Raji (cell line): ENCODE results near the gene SYNDIG1.

Source experiments
- POLR2A ChIP-seq: IDR thresholded peaks from 2 replicates; pipeline ENCODE4 v1.6.1; 2011; ENCODE audit warnings: low read depth, low read length, control low read depth; ENCODE audit not compliant: insufficient read depth

SYNDIG1 gene

DNA sequence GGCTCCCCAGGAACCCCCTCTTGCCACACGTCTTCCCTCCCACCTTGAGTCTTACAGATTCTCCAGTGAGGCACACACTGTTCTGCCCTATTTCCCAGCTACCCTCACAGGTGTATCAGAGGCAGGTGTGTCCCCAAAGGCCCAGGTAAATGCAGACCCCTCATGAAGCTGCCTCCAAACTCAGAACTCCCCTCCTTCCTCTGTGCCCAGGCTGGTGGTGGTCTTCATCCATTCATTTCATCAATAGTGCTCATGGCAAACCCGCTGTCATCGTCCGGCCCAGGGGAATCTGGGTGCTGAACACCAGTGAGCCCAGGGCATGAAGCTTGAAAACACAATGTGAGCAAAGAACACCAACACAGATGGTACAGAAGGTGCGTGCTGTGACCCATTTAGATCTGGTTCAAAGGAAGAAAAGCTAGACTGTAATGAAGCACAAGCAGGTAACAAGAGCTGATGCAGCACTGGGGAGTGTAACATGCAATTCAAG, 213.1 kb downstream of the SYNDIG1 start:
- no peak for TF ChIP-seq POLR2A

DNA sequence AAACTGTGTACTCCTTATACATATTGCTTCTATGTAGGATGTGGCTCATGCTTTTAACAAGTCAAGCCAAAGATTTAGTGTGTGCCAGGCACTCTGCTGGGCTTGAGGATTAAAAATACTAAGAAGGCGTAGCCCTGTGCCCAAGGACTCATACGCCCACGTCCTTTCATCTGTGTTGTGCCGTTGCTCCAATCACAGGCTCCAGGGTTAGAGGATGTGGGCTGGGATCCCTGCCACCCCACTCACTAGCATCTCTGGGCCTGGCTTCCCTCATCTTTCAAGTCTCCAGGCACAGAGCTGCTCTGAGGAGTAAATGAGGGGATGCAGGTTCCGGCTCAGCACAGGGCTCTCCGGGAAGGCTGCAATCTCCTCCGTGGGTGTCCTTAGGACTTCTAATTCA, 214.2 kb downstream of the SYNDIG1 start:
- TF ChIP-seq POLR2A: no peak

DNA sequence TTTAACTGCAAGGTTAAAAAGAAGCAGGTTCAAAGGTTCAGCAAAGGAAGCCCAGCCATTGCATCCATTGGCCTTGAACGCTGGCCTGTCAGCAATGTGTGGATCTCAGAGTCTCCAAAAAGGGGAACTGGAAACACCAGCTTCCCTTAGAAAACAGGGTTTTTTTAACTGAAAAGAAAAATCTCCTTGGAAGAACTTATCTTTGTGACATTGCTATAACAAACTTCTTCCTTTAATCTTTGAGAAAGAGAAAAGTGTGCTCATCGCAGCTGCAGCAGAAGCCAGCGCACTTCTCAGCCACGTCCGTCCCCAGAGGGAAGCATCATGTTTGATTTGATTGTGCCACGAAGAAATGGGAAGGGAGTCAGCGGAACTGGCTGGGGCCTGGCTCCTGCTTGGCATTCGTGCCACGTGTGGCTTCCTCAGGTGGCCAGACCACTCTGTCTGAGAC, 215.0 kb downstream of the SYNDIG1 start:
- TF ChIP-seq POLR2A: no peak

DNA sequence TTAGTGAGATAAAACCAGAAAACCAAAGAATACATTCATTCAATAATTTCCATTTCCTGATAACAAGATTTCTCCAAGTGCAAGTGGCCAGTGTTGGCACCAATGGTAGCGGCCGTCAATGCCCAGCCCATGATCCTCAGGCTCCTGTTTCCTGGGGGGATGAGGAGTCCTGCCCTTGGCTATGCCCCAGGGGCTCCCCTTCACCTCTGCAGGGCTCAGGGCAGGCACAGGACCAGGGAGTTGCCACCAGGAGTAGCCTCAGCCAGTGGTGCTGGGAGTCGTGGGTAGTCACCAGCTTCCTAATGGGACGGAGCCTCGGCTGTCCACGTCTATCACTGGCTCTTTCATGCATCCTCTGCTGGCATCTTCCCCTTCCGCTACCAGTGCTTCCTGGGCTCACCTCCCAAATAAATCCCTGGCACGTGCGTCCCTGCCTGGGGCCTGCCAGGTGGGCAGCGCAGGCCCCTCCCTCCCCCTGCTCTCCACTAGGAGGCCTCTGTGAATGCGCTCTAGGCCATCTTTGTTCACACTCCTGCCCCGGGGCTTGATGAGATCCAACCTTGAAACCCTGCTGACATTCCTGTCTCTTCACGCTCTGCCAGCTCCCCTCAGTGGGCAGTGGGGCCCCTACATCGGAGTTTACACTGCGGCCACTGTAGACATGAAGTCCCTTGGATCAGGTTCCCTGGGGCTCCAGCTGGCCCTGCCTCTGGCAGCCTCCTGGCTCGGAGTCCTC, 215.7 kb downstream of the SYNDIG1 start:
- no peak for TF ChIP-seq POLR2A

DNA sequence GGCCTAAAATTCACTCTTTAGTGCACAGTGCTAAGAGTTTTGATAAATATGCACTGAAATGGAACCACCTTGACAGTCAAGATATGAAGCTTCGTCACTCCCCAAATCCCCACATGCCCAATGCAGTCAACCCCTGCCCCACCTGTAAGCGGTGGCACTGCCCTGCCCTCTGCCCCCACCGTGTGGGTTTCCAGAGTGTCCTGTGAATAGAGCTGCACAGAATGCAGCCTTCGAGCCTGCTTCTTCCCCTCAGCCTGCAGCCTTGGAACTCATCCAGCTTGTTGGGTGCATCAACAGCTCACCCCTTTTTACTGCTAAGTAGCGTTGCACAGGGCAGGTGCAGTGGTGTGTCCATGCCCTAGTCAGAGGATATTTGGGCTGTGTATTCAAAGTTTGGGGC, 216.3 kb downstream of the SYNDIG1 start:
- no peak for TF ChIP-seq POLR2A

DNA sequence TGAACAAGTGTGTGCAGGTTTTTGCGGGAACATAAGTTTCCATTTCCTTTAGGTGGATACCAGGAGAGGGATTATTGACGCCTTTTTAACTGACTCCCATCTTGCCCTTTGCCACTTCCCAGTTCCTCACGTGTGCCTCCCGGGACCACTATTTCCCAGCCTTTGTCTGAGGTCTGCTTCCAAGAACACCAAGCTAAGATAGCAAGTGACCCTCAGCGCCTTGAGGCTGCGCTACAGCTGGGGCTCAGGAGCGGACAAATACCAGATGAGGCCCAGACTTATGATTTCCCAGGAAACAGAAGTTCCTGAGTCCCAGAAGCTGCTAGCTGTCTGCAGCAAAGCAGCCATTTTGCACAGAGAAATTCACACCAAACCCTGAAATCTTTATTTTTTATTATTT, 216.7 kb downstream of the SYNDIG1 start:
- no peak for TF ChIP-seq POLR2A

DNA sequence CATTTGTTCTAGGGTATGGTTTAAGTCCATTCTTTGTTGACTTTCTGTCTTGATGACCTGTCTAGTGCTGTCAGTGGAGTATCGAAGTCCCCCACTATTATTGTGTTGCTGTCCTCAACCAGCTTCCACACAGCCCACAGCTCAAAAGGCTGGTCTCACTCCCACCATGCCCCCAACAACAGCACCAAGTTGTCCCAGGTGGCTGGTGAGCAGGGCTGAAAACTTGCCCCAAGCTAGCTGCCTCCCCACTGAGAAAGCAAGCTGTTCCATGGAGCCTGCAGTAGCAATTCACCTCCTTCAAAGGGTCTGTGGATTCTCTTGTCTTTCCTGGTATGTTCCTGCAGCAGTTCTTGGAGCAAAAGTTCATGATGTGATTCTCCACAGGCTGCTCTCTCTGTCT, 221.0 kb downstream of the SYNDIG1 start:
- no peak for TF ChIP-seq POLR2A

DNA sequence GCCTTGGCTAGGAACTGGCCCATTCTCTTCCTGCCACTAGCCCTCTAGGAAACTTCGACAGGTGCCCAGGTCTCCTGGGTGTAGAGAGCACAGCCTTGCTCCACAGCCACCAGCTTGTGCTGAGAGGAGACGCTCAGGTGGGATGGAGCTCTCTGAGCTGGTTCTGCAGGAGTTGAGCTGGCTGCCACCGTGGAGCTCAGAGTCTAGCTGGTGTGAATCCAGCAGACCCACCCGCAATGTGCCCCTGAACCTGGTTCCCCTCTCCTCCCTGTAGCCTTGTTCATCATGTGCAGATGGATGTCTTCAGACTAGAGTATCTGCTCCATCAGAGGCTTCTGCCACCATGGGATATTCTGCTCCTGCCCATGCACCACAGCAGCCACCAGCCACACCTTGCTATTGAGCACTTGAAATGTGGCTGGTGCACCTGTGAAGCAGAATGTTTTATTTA, 222.5 kb downstream of the SYNDIG1 start:
- TF ChIP-seq POLR2A: no peak

DNA sequence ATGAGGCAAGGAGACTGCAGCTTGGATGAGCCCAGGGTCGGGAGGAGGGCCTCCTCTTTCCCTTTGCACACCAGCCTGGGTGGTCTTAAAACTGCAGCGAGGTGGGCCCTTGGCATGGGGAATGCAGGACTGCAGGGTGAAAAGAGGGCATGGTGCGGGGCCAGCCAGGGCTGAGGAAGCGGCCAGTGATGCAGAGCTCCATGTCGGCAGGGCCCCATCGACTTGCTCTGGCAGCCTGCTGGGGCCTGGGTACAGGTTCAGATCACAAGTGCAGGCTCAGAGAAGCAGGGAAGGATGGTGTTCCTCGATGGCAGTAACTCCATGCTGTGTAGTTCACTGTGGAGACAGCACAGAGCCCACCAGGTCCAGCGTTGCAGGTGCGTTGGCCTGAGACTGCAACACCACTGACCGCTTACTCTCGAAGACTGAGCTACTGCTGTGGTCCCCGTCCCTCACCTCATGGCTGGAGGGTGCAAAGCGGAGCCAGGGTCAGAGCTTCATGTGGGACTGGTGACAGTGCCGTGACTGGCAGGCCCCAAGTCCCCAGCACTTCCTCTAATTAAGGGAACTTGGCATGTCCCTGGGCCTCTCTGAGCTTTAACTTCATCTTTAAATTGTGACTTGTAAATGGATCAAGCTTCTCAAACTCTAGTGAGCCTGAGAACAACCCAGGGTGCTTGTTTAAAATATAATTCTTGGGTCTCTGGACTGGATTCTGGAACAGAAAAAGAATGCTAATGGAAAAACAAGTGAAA, 223.2 kb downstream of the SYNDIG1 start:
- no peak for TF ChIP-seq POLR2A

DNA sequence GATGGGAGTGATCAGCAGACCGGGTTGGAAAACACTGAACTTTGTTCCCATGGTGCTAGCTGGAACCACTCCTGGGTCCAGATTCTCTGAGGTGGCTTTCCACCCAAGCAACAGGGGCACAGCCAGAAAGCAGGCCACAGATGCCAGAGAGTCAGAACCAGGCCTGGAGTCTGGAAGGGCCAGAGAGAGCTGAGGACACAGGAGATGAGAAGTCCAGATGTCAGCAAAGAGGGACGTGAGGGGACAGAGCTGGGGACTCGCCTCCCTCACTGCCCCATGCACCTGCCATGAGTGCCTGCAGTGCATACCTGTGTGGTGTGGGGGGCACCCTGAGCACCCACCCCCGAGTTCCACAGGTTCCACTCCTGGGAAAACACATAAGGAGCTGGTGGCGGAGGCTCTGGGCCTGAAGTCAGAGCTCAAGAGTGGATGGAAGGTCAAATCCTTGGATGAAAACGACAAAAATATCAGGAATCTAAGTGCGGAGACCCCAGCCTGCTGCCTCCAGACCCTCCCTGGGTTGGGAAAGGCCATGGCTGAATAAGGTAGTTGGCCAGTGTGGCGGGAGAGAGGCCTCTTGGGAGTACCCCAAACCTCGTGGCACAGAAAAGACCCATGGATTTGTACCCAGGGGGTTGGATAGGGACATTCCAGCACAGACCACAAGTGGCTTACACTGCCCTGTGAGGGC, 224.2 kb downstream of the SYNDIG1 start:
- TF ChIP-seq POLR2A: no peak

DNA sequence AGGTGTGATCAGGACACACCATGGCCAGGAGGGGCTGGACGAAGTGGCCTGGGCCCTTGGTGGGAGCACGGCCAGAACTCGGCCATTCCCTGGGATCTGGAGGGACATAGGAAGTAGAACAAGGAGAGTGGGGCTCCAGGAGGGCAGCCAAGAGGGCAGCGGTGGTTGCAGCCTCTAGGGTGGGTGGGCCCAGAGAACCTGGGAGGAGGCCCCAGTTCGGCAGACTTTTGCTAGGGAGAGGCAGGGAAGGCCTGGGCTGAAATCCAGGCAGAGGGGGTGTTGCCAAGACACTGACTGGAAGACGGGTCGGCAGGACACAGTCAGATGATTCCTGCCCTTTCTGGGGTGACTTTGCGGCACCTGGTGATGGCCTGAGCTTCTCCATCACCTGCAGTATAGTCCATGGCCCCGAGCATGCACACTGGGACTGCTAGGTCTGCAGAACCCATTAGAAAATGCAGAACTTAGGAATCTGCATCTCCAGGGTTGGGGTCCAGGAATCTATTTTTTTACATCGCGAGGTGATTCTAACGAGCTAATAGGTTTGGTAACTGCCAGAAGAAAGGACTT, 224.8 kb downstream of the SYNDIG1 start:
- TF ChIP-seq POLR2A: no peak

DNA sequence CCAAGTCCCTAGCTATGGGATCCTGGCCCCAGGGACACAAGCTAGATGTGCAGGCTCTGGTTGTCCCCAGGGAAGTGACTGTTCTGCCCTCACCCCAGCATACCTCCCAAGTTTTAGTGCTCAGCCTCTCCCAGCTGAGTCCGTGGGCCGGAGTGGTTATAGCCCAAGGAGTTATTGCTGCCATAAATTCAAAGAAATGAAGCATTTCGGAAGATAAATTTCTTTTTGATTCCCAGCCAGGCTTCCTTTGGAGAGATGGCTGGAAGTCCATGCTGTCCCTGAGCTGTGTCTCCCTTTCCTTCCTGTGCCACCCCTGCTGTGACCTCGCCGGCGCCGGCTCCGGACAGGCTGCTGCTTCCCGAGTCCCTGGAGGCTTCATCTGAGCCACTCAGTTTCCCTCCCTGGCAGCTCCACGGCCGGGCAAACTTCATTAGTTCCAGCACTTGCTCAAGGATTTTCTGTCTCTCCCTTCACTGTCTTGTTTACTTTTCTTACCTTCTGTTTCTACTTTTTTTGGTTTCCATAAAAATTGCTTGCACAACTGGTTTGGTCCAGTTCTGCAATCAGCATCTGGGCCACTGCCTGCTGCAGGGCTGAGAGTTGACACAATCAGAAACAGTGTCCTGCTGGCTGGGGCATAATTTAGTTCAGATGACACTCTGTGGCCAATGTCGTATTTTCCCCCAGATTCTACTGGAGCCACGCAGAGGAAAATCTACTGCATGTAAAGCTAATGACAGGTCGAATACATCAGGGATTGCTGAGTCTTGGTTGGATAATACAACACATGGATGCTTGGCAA, 225.5 kb downstream of the SYNDIG1 start:
- no peak for TF ChIP-seq POLR2A

DNA sequence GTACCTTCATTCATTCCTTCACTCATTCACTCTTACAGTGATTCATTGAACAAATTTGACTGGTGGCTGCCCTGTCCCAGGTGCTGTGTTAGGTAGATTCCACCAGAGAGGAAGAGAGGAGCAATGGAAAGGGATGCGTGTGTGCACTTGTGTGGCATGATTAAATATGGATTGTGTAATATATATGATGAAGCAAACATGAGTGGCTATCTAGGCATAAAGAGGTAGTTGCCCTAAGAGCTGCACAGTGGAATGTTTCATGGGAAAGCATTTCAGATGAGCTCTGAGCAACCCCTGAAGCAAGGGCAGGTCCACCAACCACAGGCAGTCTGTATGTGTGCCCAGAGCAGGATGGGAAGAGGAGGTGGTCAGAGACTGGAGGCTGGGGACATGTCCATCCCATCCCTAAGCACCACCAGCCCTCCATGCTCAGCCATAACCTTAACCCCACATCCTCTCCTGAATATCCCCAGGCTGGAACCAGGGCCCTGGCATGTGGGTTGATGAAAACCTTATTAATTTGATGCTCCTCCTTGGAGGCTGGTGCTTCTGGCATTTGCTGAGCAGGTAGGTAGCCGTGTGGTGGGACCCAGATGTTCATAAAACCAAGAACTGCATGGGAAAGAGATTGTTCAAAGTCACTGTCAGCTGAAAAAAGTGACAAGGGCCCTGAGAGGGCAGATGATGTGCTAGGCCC, 226.2 kb downstream of the SYNDIG1 start:
- TF ChIP-seq POLR2A: no peak

DNA sequence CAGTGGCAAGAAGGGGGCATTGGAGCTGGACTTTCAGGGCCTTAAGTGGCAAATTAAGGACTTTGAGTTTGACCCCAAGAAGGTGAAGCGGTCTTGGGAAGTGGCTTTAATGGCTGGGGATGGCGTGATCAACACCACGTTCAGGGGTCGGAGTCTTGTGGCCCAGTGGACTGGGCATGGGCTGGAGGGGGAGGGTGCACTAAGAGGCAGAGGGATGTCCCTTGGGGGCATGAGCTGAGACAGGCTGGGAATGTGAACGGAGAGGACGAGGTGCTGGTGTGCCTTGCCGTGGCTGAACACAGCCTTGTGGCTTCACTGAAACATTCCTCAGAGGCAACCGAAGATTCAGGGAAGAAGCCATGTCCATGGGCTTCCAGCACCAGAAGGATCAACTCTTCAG, 227.0 kb downstream of the SYNDIG1 start:
- no peak for TF ChIP-seq POLR2A
